22Rv1 (cell line): ENCODE results near the gene UBQLN1.
"Not testable (repeated sequence)": the region's sequence is repeated elsewhere in the genome, so short reads cannot be mapped to it uniquely, and the experiment has no call there.

ENCODE experiments used
- H3K27ac ChIP-seq: fragments of 450-650 bp; 2 replicates; pipeline ENCODE4 v1.5.1; 2017
- CTCF ChIP-seq: fragments of 450-650 bp; IDR thresholded peaks from 2 replicates; pipeline ENCODE4 v1.5.1; 2017; ENCODE audit warnings: mild to moderate bottlenecking
- ZFX ChIP-seq: fragments of 450-650 bp; IDR thresholded peaks from 2 replicates; pipeline ENCODE4 v1.6.1; 2017; ENCODE audit warnings: antibody characterized with exemption, borderline replicate concordance

The UBQLN1 gene

GRCh38 chr9:83706676-83707517 is 861 bp downstream of the UBQLN1 start:
- H3K27ac ChIP-seq: peak overlapping the region; percentile 94
- TF ChIP-seq CTCF (no peak), ZFX (no peak)

GRCh38 chr9:83705219-83705651 is 2.5 kb downstream of the UBQLN1 start:
- not testable (repeated sequence) for H3K27ac ChIP-seq

- H3K27ac ChIP-seq: no peak overlapping the region
- TF ChIP-seq CTCF: no peak
- TF ChIP-seq ZFX: no peak
Measured at GRCh38 chr9:83701769-83702168, 6.0 kb downstream of the UBQLN1 start.

GRCh38 chr9:83701286-83701685 is 6.5 kb downstream of the UBQLN1 start:
- TF ChIP-seq CTCF: no peak
- no peak overlapping the region for H3K27ac ChIP-seq

- no peak for TF ChIP-seq ZFX
- no peak for TF ChIP-seq CTCF
- no peak overlapping the region for H3K27ac ChIP-seq
Measured at GRCh38 chr9:83699615-83700014, 8.1 kb downstream of the UBQLN1 start.

DNA sequence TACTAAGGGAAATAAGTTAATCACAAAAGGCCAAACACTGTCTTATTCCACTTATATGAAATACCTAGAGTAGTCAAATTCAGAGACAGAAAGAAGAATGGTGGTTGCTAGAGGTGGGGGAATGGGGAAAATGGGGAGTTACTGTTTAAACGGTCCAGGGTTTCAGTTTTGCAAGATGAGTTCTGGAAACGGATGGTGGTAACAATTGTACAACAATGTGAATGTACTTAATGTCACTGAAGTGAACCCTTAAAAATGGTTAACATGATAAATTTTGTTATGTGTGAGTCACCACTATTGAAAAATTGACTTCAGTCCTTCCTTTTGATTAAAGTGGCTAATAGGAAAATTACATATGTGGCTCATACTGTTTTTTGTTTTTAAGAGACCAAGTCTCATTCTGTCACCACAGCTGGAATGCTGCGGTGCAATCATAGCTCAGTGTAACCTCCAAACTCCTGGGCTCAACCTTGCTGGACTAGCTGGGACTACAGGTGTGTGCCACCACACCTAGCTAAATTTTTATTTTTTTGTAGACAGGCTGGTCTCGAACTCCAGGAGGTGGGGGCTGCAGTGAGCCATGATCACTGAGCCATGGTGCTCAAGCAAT is 8.7 kb downstream of the UBQLN1 start:
- TF ChIP-seq ZFX: no peak
- TF ChIP-seq CTCF: no peak
- H3K27ac ChIP-seq: no peak overlapping the region

- no peak overlapping the region for H3K27ac ChIP-seq
- TF ChIP-seq ZFX (no peak), CTCF (no peak)
Measured at GRCh38 chr9:83691492-83691891, 16.3 kb downstream of the UBQLN1 start.

DNA sequence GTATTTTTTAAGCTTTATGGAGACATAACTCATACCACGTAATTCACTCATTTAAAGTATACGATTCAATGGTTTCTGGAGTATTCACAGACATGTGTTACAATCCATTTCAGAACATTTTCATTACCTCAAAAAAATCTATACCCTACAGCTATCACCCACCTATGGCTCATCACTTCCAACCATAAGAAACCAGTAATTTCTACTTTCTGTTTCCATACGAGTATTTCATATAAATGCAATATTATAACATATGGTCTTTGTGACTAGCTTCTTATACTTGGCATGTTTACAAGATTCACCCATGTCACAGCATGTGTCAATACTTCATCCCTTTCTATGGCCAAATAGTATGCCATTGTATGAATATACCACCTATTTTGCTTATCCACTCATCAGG is 18.8 kb downstream of the UBQLN1 start:
- H3K27ac ChIP-seq: no peak overlapping the region
- TF ChIP-seq ZFX (no peak), CTCF (no peak)
